HAP-1 (cell line): ENCODE measurements around the gene C1orf167.

ENCODE experiments used
- DNase-seq, 2 experiments: peaks; one replicate each; pipeline ENCODE4 v3.0.0-alpha.2; 2016 to 2020; ENCODE audit warnings: low spot score in 2 of 2
- H3K27me3 ChIP-seq: fragments of 250-450 bp; sonication (Bioruptor Pico); 2 replicates; pipeline ENCODE4 v1.5.1; 2020; ENCODE audit warnings: low read depth, mild to moderate bottlenecking, moderate library complexity
- H3K36me3 ChIP-seq: fragments of 250-450 bp; sonication (Bioruptor Pico); replicated peaks from 2 replicates; pipeline ENCODE4 v1.5.1; 2020; ENCODE audit warnings: mild to moderate bottlenecking
- H3K4me1 ChIP-seq: fragments of 250-450 bp; sonication (Bioruptor Pico); 2 replicates; pipeline ENCODE4 v1.5.1; 2020; ENCODE audit warnings: mild to moderate bottlenecking
- H3K4me3 ChIP-seq: fragments of 250-450 bp; sonication (Bioruptor Pico); 2 replicates; pipeline ENCODE4 v1.5.1; 2020; ENCODE audit warnings: mild to moderate bottlenecking, moderate library complexity
- H3K9me3 ChIP-seq: fragments of 250-450 bp; sonication (Bioruptor Pico); 2 replicates; pipeline ENCODE4 v1.5.1; 2020; ENCODE audit warnings: mild to moderate bottlenecking, moderate library complexity
- in situ Hi-C: fragments of 300-500 bp; cut with MboI; formaldehyde crosslinking; loops from 3 replicates; pipeline ENCODE4 v1.14.3; 2020; ENCODE audit warnings: low sequenced_read_pairs, inconsistent platforms, mixed read lengths

C1orf167 gene

GRCh38 chr1:11761285-11761684, 708 bp upstream of the C1orf167 start:
- in situ Hi-C loops: no loop called here
- H3K36me3 ChIP-seq: no peaks in the 10 kb centered on the region
- peaks cover 8% of the 10 kb centered on the region; the same call in 1 of the 2 replicates for H3K4me1 ChIP-seq
- no peaks in the 10 kb centered on the region for H3K9me3 ChIP-seq
- H3K4me3 ChIP-seq: no peak overlapping the region
- no peak for DNase-seq
- 0 out of 2 replicates have a peak, but pooled peaks cover 3% of the 10 kb centered on the region for H3K27me3 ChIP-seq

GRCh38 chr1:11764115-11764514, 2.1 kb downstream of the C1orf167 start:
- in situ Hi-C loops: no loop called here
- no peak overlapping the region for H3K4me3 ChIP-seq
- 0 out of 2 replicates have a peak, but pooled peaks cover 3% of the 10 kb centered on the region for H3K27me3 ChIP-seq
- DNase-seq: no peak
- H3K9me3 ChIP-seq: no peaks in the 10 kb centered on the region
- peaks cover 8% of the 10 kb centered on the region; the same call in 1 of the 2 replicates for H3K4me1 ChIP-seq
- H3K36me3 ChIP-seq: no peaks in the 10 kb centered on the region

- H3K4me3 ChIP-seq: no peak overlapping the region
- H3K9me3 ChIP-seq: no peaks in the 10 kb centered on the region
- DNase-seq: no peak
- in situ Hi-C loops: no loop called here
- 0 out of 2 replicates have a peak, but pooled peaks cover 3% of the 10 kb centered on the region for H3K27me3 ChIP-seq
- H3K36me3 ChIP-seq: no peaks in the 10 kb centered on the region
- H3K4me1 ChIP-seq: peaks cover 8% of the 10 kb centered on the region; the same call in 1 of the 2 replicates
Measured at GRCh38 chr1:11764519-11764918, 2.5 kb downstream of the C1orf167 start.

GRCh38 chr1:11765661-11766428, 3.9 kb downstream of the C1orf167 start:
- Histone ChIP-seq H3K9me3 (no peaks in the 10 kb centered on the region), H3K4me1 (peaks cover 8% of the 10 kb centered on the region; the same call in 1 of the 2 replicates), H3K27me3 (0 out of 2 replicates have a peak, but pooled peaks cover 3% of the 10 kb centered on the region), H3K4me3 (no peak overlapping the region), H3K36me3 (no peaks in the 10 kb centered on the region)
- in situ Hi-C loops: no loop called here
- no peak for DNase-seq

- Histone ChIP-seq H3K4me3 (no peak overlapping the region), H3K36me3 (no peaks in the 10 kb centered on the region), H3K9me3 (no peaks in the 10 kb centered on the region), H3K4me1 (peaks cover 8% of the 10 kb centered on the region; the same call in 1 of the 2 replicates), H3K27me3 (0 out of 2 replicates have a peak, but pooled peaks cover 3% of the 10 kb centered on the region)
- DNase-seq: no peak
- in situ Hi-C loops: no loop called here
Measured at GRCh38 chr1:11766429-11766776, 4.4 kb downstream of the C1orf167 start.

GRCh38 chr1:11767922-11768704, 6.1 kb downstream of the C1orf167 start:
- no peak overlapping the region for H3K4me3 ChIP-seq
- DNase-seq: no peak
- in situ Hi-C loops: no loop called here
- H3K9me3 ChIP-seq: no peaks in the 10 kb centered on the region
- H3K4me1 ChIP-seq: no peaks in the 10 kb centered on the region
- H3K27me3 ChIP-seq: no peaks in the 10 kb centered on the region
- no peaks in the 10 kb centered on the region for H3K36me3 ChIP-seq

GRCh38 chr1:11768821-11769220, 6.8 kb downstream of the C1orf167 start:
- H3K4me3 ChIP-seq: no peak overlapping the region
- DNase-seq: peak in 1 of 2 experiments; percentile 37
- no peaks in the 10 kb centered on the region for H3K27me3 ChIP-seq
- no peaks in the 10 kb centered on the region for H3K4me1 ChIP-seq
- no peaks in the 10 kb centered on the region for H3K9me3 ChIP-seq
- in situ Hi-C loops: no loop called here
- H3K36me3 ChIP-seq: no peaks in the 10 kb centered on the region

- H3K36me3 ChIP-seq: no peaks in the 10 kb centered on the region
- no peak overlapping the region for H3K4me3 ChIP-seq
- H3K27me3 ChIP-seq: no peaks in the 10 kb centered on the region
- in situ Hi-C loops: no loop called here
- H3K9me3 ChIP-seq: no peaks in the 10 kb centered on the region
- no peak for DNase-seq
- H3K4me1 ChIP-seq: no peaks in the 10 kb centered on the region
Measured at GRCh38 chr1:11769274-11769673, 7.3 kb downstream of the C1orf167 start.

- Histone ChIP-seq H3K36me3 (no peaks in the 10 kb centered on the region), H3K4me3 (no peak overlapping the region), H3K27me3 (no peaks in the 10 kb centered on the region), H3K4me1 (no peaks in the 10 kb centered on the region), H3K9me3 (no peaks in the 10 kb centered on the region)
- in situ Hi-C loops: no loop called here
- DNase-seq: no peak
Measured at GRCh38 chr1:11770011-11770410, 8.0 kb downstream of the C1orf167 start.

- Histone ChIP-seq H3K4me3 (no peak overlapping the region), H3K27me3 (no peaks in the 10 kb centered on the region), H3K9me3 (no peaks in the 10 kb centered on the region), H3K4me1 (no peaks in the 10 kb centered on the region), H3K36me3 (no peaks in the 10 kb centered on the region)
- DNase-seq: no peak
- in situ Hi-C loops: no loop called here
Measured at GRCh38 chr1:11771481-11772043, 9.6 kb downstream of the C1orf167 start.

- in situ Hi-C loops: no loop called here
- Histone ChIP-seq H3K36me3 (no peaks in the 10 kb centered on the region), H3K9me3 (no peaks in the 10 kb centered on the region), H3K4me3 (no peak overlapping the region), H3K27me3 (no peaks in the 10 kb centered on the region), H3K4me1 (no peaks in the 10 kb centered on the region)
- no peak for DNase-seq
Measured at GRCh38 chr1:11772458-11772857, 10.5 kb downstream of the C1orf167 start.

- in situ Hi-C loops: no loop called here
- H3K4me3 ChIP-seq: no peak overlapping the region
- no peaks in the 10 kb centered on the region for H3K4me1 ChIP-seq
- DNase-seq: no peak
- no peaks in the 10 kb centered on the region for H3K27me3 ChIP-seq
- H3K9me3 ChIP-seq: no peaks in the 10 kb centered on the region
- no peaks in the 10 kb centered on the region for H3K36me3 ChIP-seq
Measured at GRCh38 chr1:11774753-11775152, 12.8 kb downstream of the C1orf167 start.

- Histone ChIP-seq H3K9me3 (no peaks in the 10 kb centered on the region), H3K36me3 (no peaks in the 10 kb centered on the region), H3K4me3 (no peak overlapping the region), H3K4me1 (no peaks in the 10 kb centered on the region), H3K27me3 (no peaks in the 10 kb centered on the region)
- in situ Hi-C loops: no loop called here
- DNase-seq: no peak
Measured at GRCh38 chr1:11777658-11778322, 15.8 kb downstream of the C1orf167 start.
